ENCODE data around the gene ZNF345.

Gene ZNF345

DNA sequence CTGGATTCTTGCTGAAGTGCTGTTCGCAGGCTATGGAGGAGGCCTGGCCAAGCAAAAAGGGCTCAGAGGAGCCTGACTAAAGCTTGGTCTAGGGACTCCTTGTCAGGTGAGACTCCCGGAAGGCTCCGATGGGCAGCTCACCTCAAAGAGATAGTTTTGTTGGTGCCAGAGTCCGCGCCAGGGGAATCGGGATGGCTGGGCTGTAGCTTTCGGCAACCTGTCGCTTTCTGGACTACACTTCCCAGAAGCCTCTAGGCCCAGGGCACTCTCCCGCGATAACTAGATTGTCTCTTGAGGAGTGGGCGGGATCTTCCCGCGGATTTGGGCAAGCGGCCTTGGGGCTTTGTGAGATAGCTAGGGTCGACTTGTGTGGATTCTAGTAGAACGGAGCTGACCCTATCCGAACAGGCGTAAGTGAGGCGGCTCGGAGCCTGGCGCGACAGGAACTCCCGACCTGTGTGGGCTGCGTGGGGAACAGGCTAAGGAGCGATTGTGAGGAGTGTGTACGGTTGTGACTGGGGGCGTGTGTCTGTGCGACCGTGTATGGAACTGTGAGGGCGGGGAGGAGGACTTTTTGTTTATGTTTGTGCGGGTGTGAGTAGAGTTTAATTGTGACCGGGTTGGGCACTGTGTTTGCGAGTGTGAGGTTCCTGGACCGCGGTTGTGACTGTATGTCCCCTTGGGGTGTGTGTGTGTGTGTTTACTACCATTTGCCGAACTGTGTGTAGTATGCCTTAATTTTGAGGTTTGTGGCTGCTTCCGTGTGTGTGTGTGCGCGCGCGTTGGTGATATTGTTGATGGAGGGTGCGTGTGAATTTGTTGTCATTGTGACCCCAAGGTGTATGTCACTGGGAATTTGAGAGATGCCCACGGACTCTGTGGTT, at the start of gene ZNF345:
Gene ZNF345 (plus strand): TSS at position 318 of the 884 bp plus-strand sequence. CDS start 25,955 bp downstream, outside the sequence.
- DNase-seq (ENCODE audit: low spot score), result peak; percentile 93

DNA sequence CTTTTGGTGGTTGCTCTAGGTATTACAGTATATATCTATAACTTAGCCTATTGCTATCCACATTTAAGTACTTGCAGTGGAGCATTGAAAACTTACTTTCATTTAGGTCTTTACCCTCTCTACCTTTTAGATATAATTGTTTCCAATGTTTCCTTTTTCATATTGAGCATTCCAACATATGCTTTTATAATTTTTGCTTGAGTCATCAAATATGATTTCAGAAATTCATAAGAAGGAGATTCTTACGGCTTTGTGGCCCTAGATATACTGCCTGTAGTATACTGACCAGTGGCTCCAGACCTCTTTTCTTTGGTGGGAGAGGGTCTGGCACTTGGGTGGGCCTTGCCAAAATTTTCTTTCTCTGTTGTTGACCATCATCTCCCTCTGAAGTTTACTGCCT, 45.3 kb upstream of the ZNF345 start:
- DNase-seq (ENCODE audit: low spot score), result no peak

- no peak for DNase-seq (ENCODE audit: low spot score)
Observed at GRCh38 chr19:36807029-36807428, 43.6 kb upstream of the ZNF345 start.

- DNase-seq (ENCODE audit: low spot score), result no peak
Observed at GRCh38 chr19:36819130-36819630, 31.5 kb upstream of the ZNF345 start.

DNA sequence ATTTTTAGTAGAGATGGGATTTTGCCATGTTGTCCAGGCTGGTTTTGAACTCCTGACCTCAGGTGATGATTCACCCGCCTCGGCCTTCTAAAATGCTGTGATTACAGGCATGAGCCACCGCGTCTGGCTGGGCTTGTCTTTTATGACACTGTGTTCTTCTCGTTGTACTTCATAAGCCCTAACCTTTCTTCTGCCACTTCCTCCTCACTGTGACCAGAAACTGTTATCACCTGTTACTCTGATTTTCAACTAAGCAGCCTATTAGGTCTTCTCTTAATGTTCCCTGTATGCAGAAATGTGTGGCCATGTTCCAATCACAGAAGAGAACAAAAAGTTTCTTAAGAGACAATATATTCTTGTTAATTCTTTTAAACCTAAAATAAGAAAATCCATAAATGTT, 28.9 kb upstream of the ZNF345 start:
- DNase-seq (ENCODE audit: low spot score), result no peak

DNA sequence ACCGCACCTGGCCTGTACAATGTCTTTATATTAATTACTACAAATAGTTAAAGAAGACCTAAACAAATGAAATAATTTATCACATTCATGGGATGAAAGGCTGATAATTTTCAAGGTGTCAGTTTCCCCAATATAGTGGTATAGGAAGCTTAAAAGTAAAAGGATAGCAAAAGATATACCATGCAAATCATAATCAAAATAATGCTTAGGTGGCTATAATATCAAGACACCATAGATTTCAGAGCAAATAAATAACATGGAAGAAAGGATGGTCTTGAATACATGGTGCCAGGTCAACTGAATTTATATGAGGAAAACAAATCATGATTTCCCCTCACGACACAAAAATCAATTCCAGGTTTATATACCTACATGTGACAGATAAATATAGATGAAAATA, 17.2 kb upstream of the ZNF345 start:
- no peak for DNase-seq (ENCODE audit: low spot score)

- no peak for DNase-seq (ENCODE audit: low spot score)
Observed at GRCh38 chr19:36837176-36837905, 13.3 kb upstream of the ZNF345 start.

- DNase-seq (ENCODE audit: low spot score), result peak; percentile 92
Observed at GRCh38 chr19:36837906-36838783, 12.5 kb upstream of the ZNF345 start, which contains the start of gene ZNF790. TSS of gene ZNF790 (minus strand) at chr19:36838387. CDS start at chr19:36825619, 12,768 bp downstream.

DNA sequence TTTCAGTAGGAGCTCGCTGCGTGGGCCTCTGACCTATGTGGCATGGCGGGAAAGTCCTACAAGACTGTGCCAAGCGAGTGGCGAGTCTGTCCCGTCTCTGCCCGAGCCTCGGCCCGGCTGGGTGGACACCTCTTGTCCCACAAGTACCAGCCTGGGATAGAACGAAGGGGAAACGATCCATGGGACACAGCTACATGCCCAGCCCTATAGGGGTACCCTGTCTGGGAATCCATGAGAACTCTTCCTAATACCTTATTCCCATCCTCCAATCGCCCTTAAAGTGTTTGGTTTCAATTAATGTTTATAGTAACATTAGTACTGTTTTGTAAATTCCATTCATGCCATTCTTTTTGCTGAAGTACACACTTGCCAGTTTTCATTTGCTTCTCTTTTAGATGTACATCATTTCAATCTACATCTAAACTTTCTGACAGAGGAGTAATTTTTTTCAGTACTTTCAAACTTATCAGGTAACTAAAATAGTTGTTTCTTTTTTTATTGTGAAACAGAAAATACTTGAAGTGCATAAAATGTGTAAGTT, 11.8 kb upstream of the ZNF345 start:
- DNase-seq (ENCODE audit: low spot score), result no peak

DNA sequence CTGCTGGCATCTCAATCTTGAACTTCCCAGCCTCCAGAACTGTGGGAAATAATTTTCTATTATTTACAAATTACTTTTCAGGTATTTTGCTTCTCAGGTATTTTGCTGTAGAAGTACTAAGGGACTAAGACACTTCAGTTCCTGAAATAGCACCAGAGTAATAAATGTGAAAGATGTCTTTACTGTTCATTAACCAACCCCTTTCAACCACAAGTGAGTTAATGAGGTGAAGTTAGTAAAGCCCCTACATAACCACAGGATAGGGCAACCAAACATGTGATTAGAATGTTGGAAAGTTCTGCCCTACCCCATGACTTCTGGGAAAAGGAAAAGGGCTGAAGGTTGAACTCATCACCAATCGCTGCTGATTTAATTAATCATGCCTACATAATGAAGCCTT, 2.7 kb upstream of the ZNF345 start:
- DNase-seq (ENCODE audit: low spot score), result no peak

- DNase-seq (ENCODE audit: low spot score), result peak; percentile 95
Observed at GRCh38 chr19:36849701-36850558, 746 bp upstream of the ZNF345 start.

GRCh38 chr19:36851898-36852297, 1.2 kb downstream of the ZNF345 start:
- DNase-seq (ENCODE audit: low spot score), result no peak

DNA sequence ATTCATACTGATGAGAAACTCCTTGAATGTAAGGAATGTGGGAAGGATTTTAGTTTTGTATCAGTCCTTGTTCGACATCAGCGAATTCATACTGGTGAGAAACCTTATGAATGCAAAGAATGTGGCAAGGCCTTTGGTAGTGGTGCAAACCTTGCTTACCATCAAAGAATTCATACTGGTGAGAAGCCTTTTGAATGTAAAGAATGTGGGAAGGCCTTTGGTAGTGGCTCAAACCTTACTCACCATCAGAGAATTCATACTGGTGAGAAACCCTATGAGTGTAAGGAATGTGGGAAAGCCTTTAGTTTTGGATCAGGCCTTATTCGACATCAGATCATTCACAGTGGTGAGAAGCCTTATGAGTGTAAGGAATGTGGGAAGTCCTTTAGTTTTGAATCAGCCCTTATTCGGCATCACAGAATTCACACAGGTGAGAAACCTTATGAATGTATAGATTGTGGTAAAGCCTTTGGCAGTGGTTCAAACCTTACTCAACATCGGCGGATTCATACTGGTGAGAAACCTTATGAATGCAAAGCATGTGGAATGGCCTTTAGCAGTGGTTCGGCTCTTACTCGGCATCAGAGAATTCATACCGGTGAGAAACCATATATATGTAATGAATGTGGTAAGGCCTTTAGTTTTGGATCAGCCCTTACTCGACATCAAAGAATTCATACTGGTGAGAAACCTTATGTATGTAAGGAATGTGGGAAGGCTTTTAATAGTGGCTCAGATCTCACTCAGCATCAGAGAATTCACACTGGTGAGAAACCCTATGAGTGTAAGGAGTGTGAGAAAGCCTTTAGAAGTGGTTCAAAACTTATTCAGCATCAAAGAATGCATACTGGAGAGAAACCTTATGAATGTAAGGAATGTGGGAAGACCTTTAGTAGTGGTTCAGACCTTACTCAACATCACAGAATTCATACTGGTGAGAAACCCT, 26.6 kb downstream of the ZNF345 start:
- DNase-seq (ENCODE audit: low spot score), result no peak

DNA sequence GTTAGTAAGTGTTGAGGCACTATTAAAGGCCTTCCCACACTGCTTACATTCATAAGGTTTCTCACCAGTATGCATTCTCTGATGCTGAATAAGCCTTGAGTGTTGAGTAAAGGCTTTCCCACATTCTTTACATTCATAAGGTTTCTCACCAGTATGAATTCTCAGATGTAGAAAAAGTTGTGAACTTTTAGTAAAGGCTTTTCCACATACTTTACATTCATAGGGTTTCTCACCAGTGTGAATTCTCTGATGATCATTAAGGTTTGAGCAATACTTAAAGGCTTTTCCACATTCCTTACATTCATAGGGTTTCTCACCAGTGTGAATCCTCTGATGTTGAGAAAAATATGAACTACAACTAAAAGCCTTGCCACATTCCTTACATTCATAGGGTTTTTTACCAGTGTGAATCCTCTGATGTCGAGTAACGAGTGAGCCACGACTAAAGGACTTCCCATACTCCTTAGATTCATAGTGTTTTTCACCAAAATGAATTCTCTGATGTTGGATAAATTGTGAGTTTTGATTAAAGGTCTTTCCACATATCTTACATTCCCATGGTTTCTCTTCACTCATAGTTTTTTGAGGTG, 41.2 kb downstream of the ZNF345 start:
- DNase-seq (ENCODE audit: low spot score), result no peak

DNA sequence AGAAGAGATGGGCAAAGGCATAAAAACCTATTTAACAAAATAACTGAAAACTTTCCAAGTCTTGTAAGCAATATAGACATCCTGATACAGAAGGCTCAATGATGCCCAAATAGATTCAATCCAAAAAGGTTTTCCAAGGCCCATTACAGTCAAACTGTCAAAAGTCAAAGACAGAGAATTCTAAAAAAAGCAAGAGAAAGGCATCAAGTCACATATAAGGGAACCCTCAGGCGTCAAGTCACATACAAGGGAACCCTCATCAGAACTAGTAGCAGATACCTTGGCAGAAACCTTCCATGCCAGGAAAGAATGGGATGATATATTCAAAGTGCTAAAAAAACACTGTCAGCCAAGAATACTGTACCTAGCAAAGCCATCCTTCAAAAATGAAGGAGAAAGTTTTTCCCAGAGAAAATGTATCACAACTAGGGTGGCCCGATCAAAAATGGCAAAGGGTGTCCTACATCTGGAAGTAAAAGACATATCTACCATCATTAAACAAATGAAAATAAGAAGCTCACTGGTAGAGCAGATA, 44.2 kb downstream of the ZNF345 start:
- DNase-seq (ENCODE audit: low spot score), result no peak

DNA sequence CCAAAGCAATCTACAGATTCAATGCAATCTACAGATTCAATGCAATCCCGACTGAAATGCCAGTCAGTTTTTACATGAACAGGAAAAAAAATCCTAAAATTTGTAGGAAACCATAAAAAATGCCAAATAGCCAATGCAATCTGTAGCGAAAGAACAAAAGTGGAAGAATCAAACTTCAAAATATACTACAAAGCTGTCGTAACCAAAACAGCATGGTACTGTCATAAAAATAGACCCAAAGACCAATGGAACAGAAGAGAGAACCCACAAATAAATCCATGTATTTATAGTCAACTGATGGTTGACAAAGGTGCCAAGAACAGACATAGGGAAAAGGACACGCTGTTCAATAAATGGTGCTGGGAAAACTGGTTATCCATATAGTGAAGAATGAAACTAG, 47.7 kb downstream of the ZNF345 start:
- no peak for DNase-seq (ENCODE audit: low spot score)

GRCh38 chr19:36915992-36916830, 65.5 kb downstream of the ZNF345 start, which contains the start of the genes ZNF568 and ZNF829:
TSS of gene ZNF568 (plus strand) at chr19:36916332. CDS start at chr19:36922771, 6,439 bp downstream.
TSS of gene ZNF829 (minus strand) at chr19:36916291. CDS start at chr19:36915167, 1,124 bp downstream.
- peak; percentile 92 for DNase-seq (ENCODE audit: low spot score)

DNA sequence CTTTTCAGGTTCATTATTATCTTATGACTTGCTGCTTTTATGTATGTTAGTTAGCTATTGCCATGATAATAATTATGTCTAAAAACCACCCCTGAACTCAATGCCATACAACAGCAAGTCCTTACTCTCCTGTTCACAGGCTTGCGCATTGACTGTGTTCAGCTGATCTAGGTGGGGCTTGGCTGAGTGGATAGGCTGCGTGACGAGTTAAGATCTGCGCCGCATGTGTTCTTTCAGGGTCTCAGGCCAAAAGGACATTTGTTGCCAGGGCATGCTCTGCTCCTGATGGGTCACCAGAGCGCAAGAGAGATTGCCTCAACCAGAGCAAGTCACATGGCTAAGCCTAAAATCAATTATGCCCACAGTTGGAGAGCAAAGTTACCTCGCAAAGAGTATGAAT, 66.3 kb downstream of the ZNF345 start:
- DNase-seq (ENCODE audit: low spot score), result peak; percentile 59
